Upper lobe of left lung (tissue), 6 donors: ENCODE results near the gene DNAJB5. TPM values are rescaled to one million over a fixed set of nuclear protein-coding genes. Genes with fewer than 3 reads are reported as not detected.

Source experiments
- ATAC-seq, 2 donors: fragments of 200-7000 bp; cut with Tn5 transposase; one replicate each; pipeline ENCODE4 v1.9.1; 2022; ENCODE audit warnings: mild to moderate bottlenecking in 2 of 2, moderate library complexity in 2 of 2; ENCODE audit not compliant: low FRiP score in 2 of 2
- DNase-seq, 2 donors: peaks; one replicate each; pipeline ENCODE4 v3.0.0-alpha.2; 2019 to 2020
- H3K27ac ChIP-seq, 4 donors: fragments of 200-600 bp; sonication (generic); one replicate each; pipeline ENCODE4 v1.5.1; 2016 to 2019
- H3K27me3 ChIP-seq, 4 donors: fragments of 200-600 bp; sonication (generic); one replicate each; pipeline ENCODE4 v1.5.1; 2017 to 2019
- H3K36me3 ChIP-seq, 4 donors: fragments of 200-600 bp; sonication (generic); one replicate each; pipeline ENCODE4 v1.5.1; 2016 to 2019
- H3K4me1 ChIP-seq, 4 donors: fragments of 200-600 bp; sonication (generic); one replicate each; pipeline ENCODE4 v1.5.1; 2018 to 2019
- H3K4me3 ChIP-seq, 4 donors: fragments of 200-600 bp; sonication (generic); one replicate each; pipeline ENCODE4 v1.5.1; 2017 to 2019; ENCODE audit warnings: mild to moderate bottlenecking in 2 of 4, moderate library complexity in 1 of 4
- H3K9me3 ChIP-seq, 4 donors: fragments of 200-600 bp; sonication (generic); one replicate each; pipeline ENCODE4 v1.5.1; 2018 to 2019
- EP300 ChIP-seq, 4 donors: sonication (generic); formaldehyde crosslinking; IDR thresholded peaks; one replicate each; pipeline ENCODE4 v1.5.1; 2017; ENCODE audit warnings: antibody characterized with exemption in 4 of 4, control low read depth in 2 of 4
- POLR2A ChIP-seq, 4 donors: fragments of 450-650 bp; IDR thresholded peaks; one replicate each; pipeline ENCODE4 v1.5.1; 2016 to 2017; ENCODE audit warnings: antibody characterized with exemption in 4 of 4, mild to moderate bottlenecking in 2 of 4
- POLR2AphosphoS5 ChIP-seq, 2 donors: sonication (generic); formaldehyde crosslinking; IDR thresholded peaks; one replicate each; pipeline ENCODE4 v1.5.1; 2017; ENCODE audit warnings: antibody characterized with exemption in 2 of 2
- WGBS, 2 donors: methylation state at CpG; one replicate each; pipeline ENCODE4 v1.1.5; 2017 to 2018; 5-methylcytosine and 5-hydroxymethylcytosine counted together
- total RNA-seq, 6 donors: library from RNA; depleted of rRNA in 4 of 6; stranded (reverse); fragments of >200 nt in 4 of 6; gene quantifications; one replicate each; pipeline versions ENCODE4 v1.1.0 to v1.2.1, GENCODE V29; 2016 to 2021
- TF ChIP-seq, protein P1 (sequence below), 6 experiments: fragments of 450-650 bp in 4 of 6; fragments of 200-600 bp in 2 of 6; sonication (generic) in 2 of 6; IDR thresholded peaks; one replicate each; pipeline ENCODE4 v1.5.1; 2016 to 2019; ENCODE audit warnings: antibody characterized with exemption in 6 of 6
- donor health status: DM: no; HTN: no; CAD: no; lungs with moderate emphysema.
- donor health status: DM: no; HTN: yes; CAD: no; lungs with severe emphysema.

DNAJB5 gene
- total RNA-seq, 6 donors from 2014 or later: 4.6 to 7.9 (median 6.0) TPM

DNA sequence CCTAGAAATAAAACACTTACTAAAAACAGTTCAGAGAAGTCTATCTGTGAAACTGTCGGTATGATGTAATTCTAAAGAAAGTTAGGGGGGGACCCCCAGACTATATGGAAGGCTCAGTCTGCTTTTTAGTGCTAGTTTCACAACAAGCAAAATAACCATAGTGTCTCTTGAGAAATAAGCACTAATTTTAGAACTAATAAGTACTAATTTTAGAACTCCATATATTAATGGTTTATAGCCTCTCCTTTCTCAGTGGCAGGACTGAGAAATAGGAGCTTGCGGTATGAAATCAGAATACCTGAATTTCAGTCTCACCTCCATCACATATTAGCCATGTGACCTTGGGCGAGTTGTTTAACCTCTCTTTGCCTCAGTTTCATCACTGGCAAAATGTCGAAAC, 32.9 kb upstream of the DNAJB5 start:
- no peak for ATAC-seq
- Histone ChIP-seq H3K36me3 (no peaks in the 10 kb centered on the region), H3K9me3 (no peaks in the 10 kb centered on the region), H3K4me1 (peaks cover 8 to 15% (median 9%) of the 10 kb centered on the region in 4 donors), H3K4me3 (no peak overlapping the region), H3K27me3 (peaks cover 0 to 25% (median 9%) of the 10 kb centered on the region in 4 donors), H3K27ac (no peak overlapping the region)
- 75 to 78% methylated on average over 4 of the region's 4 CpGs for WGBS, 2 donors
- TF ChIP-seq POLR2A (IDR thresholded peaks at IDR 0.05): no peak
- TF ChIP-seq, protein P1, sequence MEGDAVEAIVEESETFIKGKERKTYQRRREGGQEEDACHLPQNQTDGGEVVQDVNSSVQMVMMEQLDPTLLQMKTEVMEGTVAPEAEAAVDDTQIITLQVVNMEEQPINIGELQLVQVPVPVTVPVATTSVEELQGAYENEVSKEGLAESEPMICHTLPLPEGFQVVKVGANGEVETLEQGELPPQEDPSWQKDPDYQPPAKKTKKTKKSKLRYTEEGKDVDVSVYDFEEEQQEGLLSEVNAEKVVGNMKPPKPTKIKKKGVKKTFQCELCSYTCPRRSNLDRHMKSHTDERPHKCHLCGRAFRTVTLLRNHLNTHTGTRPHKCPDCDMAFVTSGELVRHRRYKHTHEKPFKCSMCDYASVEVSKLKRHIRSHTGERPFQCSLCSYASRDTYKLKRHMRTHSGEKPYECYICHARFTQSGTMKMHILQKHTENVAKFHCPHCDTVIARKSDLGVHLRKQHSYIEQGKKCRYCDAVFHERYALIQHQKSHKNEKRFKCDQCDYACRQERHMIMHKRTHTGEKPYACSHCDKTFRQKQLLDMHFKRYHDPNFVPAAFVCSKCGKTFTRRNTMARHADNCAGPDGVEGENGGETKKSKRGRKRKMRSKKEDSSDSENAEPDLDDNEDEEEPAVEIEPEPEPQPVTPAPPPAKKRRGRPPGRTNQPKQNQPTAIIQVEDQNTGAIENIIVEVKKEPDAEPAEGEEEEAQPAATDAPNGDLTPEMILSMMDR (IDR thresholded peaks at IDR 0.05): no peak
- no peak for TF ChIP-seq EP300 (IDR thresholded peaks at IDR 0.05)
- no peak for TF ChIP-seq POLR2AphosphoS5 (IDR thresholded peaks at IDR 0.05)
- no peak for DNase-seq

DNA sequence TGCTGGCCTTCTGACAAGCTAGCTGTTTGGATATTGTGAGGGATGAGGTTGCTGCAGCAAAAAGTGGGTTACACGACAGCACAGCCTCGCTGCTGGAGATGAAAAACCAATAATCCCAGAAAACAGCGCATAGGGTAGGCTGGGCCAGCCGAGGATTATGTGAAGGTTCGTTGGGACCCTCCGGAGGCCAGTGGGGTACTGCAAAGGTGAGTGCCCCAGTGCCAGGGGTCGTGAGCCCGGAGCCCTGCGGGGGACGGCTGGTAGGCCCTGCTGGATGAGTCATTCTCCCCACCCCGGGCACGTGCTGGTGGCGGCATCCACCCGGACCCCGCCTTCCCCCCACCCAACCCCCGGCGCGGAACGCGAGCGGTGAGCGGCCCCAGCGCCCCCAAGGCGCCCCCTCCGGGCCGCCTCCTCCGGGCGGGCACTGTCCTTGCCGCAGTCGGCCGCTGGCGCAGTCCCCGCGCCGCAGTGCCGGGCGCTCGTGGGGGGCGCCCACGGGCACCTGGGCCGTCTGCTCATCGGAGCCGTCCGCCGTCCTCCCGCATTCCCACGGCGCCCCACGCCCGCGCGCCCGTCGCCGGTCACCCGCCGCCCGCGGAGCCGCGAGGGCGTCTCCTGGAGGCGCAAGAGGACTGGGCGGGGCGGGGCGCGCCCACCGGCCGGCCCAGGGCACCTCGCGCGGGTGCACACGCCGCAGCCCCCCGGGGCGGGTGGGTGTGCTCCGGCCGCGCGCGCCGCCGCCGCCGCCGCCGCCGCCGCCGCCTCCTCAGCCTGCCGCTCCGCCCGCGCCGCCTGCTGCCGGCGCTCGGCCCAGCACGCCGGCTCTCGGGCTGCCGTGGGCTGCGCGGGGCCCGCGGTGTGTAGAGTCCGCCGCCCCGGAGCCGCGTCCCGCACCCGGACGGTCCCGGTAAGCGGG, 31.8 kb upstream of the DNAJB5 start, which contains the start of gene PHF24:
TSS of gene PHF24 (plus strand) at position 794 of the 919 bp plus-strand sequence. CDS start 13,014 bp downstream, outside the sequence.
- peaks cover 0 to 25% (median 9%) of the 10 kb centered on the region in 4 donors for H3K27me3 ChIP-seq
- H3K4me1 ChIP-seq: peaks cover 8 to 15% (median 9%) of the 10 kb centered on the region in 4 donors
- no peaks in the 10 kb centered on the region for H3K9me3 ChIP-seq
- ATAC-seq (peak; percentile 23 to 72), DNase-seq (peak in 1 of 2 donors; percentile 88)
- WGBS, 2 donors: 5 to 9% methylated on average over 6 to 19 of the region's 116 CpGs
- H3K27ac ChIP-seq: no peak within 1 kb of the TSS
- TF ChIP-seq POLR2AphosphoS5 (IDR thresholded peaks at IDR 0.05) (no peak), EP300 (IDR thresholded peaks at IDR 0.05) (no peak), POLR2A (IDR thresholded peaks at IDR 0.05) (no peak)
- TF ChIP-seq, protein P1 (IDR thresholded peaks at IDR 0.05): peak in 2 of 6 experiments; percentile 12 to 31
- peak within 1 kb of the TSS in 3 of 4 donors; percentile 51 to 55 (median 52) for H3K4me3 ChIP-seq
- no peaks in the 10 kb centered on the region for H3K36me3 ChIP-seq

- no peak for DNase-seq
- 12 to 18% methylated on average over 6 to 12 of the region's 21 CpGs for WGBS, 2 donors
- TF ChIP-seq POLR2A (IDR thresholded peaks at IDR 0.05): no peak
- no peak for TF ChIP-seq POLR2AphosphoS5 (IDR thresholded peaks at IDR 0.05)
- peaks cover 8 to 15% (median 9%) of the 10 kb centered on the region in 4 donors for H3K4me1 ChIP-seq
- H3K27ac ChIP-seq: no peak overlapping the region
- H3K4me3 ChIP-seq: peak overlapping the region in 3 of 4 donors; percentile 51 to 55 (median 52)
- no peaks in the 10 kb centered on the region for H3K9me3 ChIP-seq
- peaks cover 0 to 25% (median 9%) of the 10 kb centered on the region in 4 donors for H3K27me3 ChIP-seq
- no peaks in the 10 kb centered on the region for H3K36me3 ChIP-seq
- no peak for ATAC-seq
Measured at GRCh38 chr9:34958411-34958982, 31.0 kb upstream of the DNAJB5 start.

DNA sequence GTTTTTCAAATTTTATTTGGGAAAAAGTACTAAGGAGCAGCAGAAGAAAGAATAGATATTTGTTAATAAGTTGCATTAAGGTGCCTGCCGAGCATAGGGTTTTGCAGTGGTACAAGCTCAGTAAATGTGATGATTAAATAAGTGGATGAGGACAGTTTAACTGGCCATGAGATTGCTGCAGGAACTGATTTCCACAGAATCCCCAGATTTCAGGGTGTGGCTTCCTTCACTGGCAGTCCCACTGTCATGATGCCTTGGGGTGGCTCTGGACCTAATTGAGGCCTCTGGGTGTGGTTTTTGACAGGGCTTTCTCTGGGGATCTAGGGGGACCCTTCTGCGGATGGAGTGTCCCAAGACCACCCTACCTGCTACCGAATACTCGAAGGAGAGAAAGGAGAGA, 30.1 kb upstream of the DNAJB5 start:
- ATAC-seq (no peak), DNase-seq (no peak)
- Histone ChIP-seq H3K27me3 (peaks cover 0 to 25% (median 9%) of the 10 kb centered on the region in 4 donors), H3K27ac (no peak overlapping the region), H3K4me3 (no peak overlapping the region), H3K9me3 (no peaks in the 10 kb centered on the region), H3K36me3 (no peaks in the 10 kb centered on the region), H3K4me1 (peaks cover 8 to 15% (median 9%) of the 10 kb centered on the region in 4 donors)
- WGBS, 2 donors: 93 to 97% methylated on average over 4 of the region's 4 CpGs
- TF ChIP-seq EP300 (IDR thresholded peaks at IDR 0.05) (no peak), POLR2AphosphoS5 (IDR thresholded peaks at IDR 0.05) (no peak), POLR2A (IDR thresholded peaks at IDR 0.05) (no peak)
- TF ChIP-seq, protein P1 (IDR thresholded peaks at IDR 0.05): no peak
